Hematopoietic multipotent progenitor cell (in vitro differentiated cells): ENCODE data around the gene SDF4. TPM values are rescaled to one million over a fixed set of nuclear protein-coding genes. Genes with fewer than 3 reads are reported as not detected.
"Not testable (repeated sequence)": the region's sequence is repeated elsewhere in the genome, so short reads cannot be mapped to it uniquely, and the experiment has no call there.

Source experiments
- DNase-seq, 3 donors: peaks; one replicate each; pipeline ENCODE4 v3.0.0-alpha.2; 2011 to 2015; ENCODE audit warnings: low read depth in 2 of 3, low spot score in 2 of 3
- total RNA-seq: library from RNA; depleted of rRNA; stranded (reverse); fragments of >200 nt; gene quantifications from one replicate; pipeline ENCODE4 v1.2.3, GENCODE V29; 2012

SDF4 gene
- total RNA-seq, 1 donor: 67.1 TPM

DNA sequence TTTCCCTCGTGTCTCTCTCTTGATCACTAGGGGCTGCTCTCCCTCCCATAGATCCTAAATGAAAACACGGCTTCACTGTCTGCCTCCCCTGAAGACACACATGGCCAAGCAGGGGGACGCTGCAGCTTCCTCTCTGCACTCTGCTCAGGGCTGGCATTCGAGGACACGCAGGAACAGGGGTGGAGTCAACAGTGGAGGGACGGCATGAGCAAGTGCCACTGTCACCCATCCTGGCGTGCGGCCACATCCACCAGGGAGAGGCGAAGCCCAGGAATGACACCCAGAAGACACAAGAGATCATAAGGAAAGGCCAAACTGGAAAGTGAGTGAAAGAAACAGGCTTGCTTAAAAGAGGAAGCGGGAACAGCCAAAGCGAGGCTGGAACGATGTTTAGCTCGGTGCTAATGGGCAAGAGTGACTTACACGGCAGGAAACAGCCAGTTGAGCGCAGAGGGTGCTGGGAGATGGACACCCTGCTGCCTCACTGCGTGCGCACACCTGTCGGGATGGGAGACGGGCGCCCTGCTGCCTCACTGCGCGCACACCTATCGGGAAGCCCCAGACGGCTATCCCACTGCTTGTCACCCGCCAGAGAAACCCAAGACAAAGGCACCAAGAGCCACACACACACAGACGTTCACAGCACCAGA lies 28.3 kb upstream of the SDF4 start:
- DNase-seq: no peak

DNA sequence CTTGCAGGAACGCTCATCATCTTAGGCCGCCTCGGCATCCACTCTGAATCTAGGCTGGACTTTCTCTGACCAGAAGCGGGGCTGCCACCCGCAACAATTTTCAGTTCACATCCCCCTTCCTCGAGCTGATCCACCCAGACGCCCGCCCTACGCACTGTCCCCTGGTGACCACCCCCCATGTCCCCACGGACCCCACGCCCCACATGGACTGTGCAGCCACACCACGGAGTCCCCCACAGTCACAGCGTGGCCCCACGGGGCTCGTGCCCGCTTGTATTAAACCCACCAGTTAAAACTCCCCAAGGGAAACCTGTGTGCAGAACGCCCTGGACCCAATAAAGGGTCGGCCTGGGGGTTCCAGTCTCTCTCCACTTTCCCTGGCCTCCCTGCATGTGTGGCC lies 27.7 kb upstream of the SDF4 start:
- DNase-seq: no peak

DNA sequence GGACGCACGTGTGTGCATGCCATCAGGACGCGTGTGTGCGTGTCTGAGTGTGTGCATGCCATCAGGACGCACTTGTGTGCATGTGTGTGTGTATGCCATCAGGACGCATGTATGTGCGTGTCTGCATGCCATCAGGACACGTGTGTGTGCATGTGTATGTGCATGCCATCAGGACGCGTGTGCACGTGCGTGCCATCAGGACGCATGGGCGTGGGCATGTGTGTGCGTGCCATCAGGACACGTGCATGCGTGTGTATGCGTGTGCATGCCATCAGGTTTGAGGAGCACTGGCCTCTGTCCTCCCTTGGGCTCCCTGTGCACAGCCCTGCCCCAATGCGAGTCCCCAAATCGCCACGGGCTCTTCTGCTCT lies 27.3 kb upstream of the SDF4 start:
- no peak for DNase-seq

DNA sequence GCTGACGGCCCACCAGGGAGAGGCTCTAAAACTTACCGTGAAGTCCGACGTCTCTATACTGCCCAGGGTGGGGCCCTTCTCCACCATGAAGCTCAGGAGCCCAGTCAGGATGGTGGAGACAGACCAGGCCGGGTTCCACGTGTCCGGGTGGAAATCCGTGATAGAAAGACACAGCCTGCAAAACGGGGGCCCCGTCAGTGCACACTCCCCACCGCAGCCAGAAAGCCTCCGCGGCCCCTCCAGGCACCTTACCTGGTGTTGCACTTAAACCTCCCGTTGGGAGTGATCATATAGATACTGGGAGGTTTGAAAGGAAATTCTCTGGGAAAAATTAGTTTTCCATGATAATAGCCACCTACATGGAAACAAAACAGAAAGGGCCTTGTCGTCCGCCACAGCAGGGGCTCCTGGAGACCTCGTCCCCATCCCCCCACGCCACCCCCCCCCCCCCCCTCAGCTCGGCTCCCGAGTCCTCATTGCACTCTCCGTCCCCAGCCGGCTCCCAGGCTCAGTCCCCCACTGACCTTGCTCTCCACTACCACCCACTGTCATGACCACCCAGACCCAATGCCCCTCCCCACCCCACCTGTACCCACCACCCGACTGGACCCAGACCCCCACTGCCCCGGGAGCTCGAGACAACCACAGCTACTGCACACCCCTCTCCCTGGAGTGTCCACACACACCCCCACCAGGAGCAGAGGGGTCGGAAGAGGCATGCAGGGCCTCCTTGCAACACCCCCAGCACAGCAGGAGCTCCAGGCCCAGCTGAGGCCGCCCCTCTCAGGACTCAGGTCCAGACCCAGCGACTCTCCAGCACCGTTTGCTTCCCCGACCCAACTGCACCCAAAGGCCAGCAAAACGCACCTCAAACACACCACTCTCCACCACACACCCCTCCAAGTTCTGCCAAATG lies 25.4 kb upstream of the SDF4 start:
- no peak for DNase-seq

DNA sequence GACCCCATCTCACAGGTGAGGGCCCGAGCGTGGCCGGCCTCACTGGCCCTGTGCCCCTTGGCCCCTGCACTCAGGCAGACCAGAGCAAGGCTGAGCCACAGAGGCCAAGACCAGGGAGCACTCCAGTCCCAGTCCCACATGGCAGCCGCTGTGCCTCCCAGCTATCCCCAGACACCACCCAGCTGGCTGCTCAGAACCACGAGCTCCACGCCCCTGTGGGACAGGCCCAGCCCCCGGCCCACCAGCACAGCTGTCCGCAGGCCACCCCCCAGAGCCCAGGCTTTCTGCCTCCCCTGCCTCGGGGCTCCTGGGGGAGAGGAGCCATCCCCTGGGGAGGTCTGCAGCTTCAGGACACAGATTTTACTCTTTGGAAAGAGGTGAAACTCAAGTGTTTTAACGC lies 23.8 kb upstream of the SDF4 start:
- no peak for DNase-seq

DNA sequence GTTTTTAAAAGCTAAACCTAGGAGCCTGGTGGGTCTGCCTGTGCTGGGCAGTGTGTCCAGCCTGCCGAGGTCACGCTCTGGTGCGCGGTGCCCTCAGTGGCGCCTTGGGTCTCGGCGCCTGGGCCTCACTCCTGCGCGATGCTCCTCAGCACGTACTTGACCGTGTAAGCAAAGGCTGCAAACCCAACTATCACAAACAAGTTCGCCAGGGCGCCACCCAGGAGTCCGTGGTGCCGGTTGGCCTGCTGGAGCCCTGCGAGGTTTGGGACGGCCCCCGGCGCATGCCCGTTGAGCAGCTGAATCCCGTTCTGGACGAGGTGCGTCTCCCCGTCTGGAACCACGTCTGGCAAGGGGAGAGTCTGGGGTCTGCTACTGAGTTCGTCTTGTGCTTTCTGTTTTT lies 23.3 kb upstream of the SDF4 start:
- no peak for DNase-seq

DNA sequence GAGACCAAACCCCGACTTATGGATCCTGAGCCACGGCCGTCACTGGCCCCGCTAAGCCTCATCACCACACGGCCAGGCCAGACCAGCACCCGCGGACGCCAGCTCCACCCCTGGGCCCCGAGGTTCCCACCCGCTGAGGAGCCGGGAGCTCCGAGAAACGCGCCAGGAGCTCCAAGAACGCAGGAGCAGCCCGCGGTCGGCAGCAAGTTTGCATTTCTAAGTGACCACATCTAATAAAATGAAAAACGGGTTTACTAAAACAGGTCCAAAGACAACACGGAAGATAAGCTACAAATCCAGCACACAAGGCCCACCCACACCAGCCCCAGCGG lies 22.8 kb upstream of the SDF4 start:
- no peak for DNase-seq

DNA sequence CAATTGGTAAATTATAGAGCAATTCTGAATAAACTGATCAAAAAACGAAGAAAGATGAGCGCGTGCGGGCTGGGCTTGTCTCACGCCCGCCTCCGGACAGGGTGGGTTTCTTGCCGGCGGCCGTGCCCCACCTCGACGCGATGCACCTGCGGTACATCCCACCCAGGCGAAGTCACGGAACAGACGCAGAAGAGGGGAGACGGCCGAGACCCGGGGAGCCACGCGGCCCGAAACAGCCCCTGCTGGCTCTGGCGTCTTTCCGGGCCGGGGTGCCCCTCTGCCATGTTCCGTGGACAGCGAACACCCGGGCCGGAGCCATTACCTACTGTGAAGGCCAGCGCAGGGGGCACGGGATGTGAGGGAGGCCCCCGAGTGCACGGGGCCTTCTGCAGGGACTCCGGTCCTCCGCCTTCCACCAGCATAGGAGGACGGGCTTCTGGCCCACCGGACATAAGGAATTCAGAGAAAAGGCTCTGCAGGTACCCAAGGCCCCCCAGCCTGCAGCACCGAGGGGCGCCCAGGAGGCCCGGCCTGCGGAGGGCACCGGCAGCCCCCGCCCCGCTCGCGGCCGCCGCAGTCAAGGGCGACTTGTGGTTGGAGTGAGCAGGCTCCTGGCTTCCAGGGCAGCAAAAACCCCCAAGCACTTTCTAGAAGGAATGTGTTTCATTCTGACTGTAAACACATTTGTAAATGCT lies 22.3 kb upstream of the SDF4 start:
- no peak for DNase-seq

DNA sequence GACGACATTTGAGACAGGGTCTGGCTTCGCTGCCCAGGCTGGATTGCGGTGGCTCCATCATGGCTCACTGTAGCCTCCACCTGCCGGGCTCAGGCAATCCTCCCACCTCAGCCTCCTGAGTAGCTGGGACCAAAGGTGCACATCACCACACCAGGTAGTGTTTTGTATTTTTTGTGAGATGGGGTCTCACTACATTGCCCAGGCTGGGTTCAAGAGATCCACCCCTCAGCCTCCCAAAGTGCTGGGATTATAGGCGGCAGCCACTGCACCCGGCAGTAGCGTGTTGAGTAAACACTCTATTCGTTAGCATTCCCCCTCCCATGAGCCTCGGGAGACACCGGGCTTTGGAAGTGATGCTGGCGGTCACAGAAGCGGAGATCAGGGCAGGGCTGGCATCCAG lies 21.5 kb upstream of the SDF4 start:
- no peak for DNase-seq

DNA sequence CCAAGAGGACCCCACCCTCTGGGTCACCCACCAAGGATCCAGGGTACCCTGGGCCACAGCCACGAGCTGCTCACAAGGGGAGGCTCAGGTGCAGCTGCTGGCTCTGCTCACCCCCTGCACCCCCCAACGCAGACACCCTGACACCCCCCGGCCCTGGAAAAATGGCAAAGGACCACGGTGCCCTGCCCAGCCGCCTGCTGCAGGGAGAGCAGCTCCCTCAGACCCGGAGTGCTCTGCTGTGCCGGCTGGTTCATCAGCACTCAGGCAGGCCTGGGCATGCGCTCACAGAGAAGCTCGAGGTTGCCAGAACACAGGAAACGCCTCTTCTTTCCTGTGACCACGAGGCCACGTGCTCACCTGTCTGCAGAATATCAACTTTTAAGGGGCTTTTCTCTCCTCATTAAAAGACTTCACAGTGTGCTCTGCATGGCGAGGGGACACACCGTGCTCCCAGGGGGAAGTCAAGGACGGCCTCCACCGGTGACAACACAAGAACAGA lies 19.0 kb upstream of the SDF4 start:
- DNase-seq: peak in 1 of 3 donors; percentile 38

DNA sequence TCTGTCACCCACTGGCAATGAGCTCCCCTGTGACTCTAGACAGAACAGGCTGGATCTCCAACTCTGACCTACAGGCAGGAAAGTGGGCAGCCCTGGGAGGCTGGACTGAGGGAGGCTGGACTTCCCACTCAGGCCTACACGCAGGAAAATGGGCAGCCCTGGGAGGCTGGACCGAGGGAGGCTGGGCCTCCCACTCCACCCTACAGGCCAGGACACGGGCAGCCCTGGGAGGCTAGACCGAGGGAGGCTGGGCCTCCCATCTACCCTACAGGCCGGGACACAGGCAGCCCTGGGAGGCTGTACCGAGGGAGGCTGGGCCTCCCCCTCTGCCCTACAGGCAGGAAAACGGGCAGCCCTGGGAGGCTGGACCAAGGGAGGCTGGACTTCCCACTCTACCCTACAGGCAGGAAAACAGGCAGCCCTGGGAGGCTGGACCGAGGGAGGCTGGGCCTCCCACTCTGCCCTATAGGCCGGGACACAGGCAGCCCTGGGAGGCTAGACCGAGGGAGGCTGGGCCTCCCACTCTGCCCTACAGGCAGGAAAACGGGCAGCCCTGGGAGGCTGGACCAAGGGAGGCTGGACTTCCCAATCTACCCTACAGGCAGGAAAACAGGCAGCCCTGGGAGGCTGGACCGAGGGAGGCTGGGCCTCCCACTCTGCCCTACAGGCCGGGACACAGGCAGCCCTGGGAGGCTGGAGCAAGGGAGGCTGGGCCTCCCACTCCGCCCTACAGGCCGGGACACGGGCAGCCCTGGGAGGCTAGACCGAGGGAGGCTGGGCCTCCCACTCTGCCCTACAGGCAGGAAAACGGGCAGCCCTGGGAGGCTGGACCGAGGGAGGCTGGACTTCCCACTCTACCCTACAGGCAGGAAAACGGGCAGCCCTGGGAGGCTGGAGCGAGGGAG lies 16.5 kb upstream of the SDF4 start:
- not testable (repeated sequence) for DNase-seq

DNA sequence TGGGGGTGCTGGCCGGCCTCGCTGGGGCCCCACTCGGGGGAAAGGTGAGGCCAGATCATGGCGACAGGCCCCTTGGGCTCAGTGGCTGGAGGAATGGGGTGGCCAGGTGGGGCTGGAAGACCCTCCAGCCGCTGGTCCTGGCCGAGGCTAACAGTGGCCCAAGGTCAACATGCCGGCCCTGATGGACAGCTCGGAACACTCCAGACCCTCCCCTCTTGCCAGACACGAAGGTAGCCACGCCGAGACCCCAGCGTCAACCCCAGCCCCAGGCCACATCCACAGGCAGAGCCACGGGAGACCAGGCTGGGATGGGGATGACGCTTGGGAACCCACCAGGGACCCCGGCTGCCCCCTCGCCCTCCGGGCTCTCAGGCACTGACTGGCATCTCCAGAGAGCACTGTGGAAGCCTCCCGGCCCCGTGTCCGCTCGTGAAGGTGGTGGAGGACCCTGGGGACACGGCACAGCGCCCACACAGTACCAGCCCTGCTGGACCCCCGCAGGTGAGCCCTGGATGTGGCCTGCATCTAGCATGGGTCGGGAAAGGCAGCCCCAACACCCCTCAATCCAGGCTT lies 15.6 kb upstream of the SDF4 start:
- no peak for DNase-seq

DNA sequence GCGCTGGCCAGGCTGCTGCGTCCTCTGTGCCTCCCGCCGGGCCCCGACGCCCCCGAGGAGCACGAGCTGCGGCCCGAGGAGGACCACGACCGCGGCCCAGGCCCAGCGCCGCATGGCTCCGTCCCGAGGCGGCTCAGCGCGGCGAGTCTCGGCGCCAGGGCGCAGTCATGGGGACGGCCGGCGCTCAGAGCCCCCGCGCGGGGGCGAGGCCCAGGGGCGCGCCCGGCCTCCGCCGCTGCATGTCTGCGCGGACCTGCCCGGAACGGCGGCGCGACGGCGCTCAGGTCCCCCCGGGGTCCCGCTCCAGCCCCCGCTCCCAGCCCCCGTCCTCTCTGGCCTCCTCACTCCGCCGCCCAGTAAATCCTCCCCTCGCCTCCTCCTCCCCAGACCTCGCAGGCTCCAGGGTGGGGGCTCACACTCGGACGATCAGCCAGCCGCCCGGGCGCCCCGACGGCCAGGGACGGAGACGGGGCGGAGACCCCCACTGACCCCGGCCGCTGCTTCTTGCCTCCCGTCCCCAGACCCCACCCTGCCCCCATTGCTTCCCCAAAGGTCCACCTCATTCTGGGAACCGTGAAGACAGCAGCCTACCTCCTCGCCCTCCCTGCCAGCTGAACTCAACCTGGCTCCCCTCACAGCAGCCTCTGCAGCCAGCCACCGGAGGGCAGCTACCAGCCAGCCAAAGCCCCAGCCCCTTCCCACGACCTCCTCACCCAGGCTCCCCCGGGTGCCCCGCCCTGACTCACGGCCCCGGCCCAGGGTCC lies 15.0 kb upstream of the SDF4 start, which contains the start of gene C1QTNF12:
TSS of gene C1QTNF12 (minus strand) at position 146 of the 764 bp plus-strand sequence. CDS start at position 114, 32 bp downstream.
- DNase-seq: peak in 1 of 3 donors; percentile 16

DNA sequence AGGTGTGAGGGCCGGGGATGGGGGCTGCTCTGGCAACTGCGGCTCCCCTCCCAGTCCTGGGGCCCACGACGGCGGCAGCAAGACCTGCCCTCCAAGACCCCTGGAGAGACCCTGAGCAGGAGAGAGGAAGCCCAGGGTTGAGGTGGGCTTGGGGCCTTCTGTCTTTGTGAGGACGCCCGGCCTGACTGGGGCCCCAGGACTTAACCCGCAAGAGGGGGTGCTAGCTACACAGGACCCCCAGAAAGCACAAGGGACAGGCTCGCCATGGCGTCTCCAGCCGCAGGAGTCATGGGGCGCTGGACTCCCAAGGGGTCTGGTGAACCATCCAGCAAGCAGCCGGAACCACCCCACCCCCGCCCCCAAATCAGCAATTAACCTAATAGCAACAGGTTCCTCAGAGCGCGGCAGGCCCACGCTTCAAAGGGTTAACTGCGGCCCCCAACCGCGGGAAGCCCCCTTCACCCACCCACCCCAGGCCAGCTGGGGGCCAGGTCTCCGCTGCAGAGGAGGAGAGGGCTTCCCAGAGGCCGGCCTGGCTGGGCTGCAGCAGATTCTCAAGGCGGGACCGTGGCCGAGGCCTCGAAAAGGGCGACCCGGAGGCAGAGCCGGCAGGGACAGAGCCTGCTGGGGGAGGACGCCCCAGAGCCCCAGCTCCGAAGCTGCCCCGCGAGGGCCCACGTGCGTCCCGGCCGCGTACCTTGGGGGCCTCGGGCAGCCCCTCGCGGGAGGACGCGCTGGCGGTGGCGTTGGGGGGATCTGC lies 14.2 kb upstream of the SDF4 start:
- no peak for DNase-seq

DNA sequence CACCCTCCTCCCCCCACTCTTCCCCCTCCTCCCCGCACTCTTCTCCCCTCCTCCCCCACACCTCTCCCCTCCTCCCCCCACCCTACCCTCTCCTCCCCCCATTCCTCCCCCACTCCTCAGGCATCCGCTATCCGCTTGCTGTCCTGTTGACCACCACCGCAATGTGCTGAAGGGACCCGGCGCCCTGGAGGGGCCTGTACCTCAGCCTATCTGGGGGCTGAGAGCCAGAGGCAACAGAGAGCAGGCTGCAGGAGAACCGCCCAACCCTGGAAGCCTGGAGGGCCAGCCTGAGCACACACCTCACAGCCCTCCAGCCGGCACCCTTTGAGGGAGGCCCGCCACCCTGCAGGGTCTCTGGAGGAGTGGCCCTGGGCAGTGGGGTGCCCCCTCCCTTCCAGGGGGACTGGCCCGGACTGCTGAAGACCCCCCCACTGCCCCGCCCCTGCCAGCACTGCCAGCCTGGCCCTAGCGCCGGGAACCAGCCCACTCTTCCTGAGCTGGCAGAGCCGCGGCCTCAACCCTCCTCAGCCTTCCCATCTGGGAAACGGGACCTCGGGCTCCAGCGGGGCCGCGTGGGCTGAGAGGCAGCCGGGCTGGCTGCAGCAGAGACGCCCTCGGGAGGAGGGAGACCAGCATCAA lies 13.5 kb upstream of the SDF4 start:
- DNase-seq: no peak

DNA sequence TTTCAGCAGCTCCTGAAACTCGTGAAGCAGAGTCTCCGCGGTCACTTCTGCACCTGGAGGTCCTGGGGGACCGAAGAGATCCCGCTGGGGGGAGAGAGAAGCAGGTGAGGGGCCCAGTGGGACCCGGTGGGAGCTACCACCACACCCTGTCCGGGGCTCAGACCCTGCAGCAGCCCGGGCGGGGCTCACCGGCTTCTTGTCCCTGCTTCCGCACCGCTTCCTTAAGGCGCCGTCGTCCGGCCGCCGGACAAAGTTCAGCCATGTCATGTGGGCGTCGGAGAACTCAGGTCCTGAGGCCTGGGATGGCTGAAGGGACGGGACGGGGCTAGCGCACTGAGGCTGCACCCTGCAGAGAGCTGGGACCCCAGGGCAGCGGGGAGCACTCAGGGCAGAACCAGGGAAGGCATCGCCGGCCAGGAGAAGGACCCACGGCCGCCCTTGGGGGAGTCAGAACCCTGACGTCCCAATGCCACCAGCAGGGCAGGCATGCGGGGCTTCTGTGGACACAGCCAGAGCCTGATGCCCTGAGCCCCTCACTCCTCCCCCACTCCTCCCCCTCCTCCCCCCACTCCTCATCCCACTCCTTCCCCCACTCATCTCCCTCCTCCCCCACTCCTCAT lies 12.5 kb upstream of the SDF4 start:
- no peak for DNase-seq

DNA sequence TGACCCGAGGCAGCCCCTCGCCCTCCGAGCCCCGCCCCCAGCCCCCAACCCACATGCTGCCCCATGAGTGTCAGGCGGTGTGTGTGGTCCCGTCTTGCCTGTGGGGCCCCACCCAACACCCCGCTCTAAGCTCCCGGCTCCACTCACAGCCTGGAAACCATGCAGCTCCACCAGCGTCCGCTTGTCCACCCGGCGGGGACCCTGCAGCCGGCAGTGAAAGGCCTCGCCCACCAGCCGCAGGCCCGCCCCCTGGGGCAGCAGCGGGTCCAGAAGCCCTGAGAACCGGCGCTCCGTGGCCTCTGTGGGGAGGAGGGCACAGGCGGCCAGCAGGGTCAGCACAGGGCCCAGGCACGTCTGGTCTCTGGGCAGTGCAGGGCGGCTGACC lies 12.0 kb upstream of the SDF4 start:
- no peak for DNase-seq

DNA sequence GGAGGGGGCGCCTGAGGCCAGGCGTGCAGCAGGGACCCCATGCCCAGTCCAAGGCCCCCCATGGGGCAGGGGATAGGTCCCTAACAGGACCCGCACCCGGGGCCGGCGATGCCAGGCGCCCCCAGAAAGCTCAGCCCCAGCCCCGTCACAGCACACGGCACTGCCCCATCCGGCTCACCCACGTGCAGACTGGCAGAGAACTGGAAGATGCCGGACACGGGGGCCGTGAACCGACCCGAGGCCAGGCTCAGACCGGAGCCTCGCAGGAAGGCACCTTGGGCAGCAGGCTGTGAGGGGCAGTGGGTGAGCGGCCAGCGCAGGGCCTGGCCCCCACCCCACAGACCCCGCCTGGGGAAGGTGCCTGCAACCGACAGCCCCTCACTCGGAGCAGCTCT lies 11.5 kb upstream of the SDF4 start:
- DNase-seq: no peak
